ENCODE measurements around the gene RNF25.

Gene RNF25

DNA sequence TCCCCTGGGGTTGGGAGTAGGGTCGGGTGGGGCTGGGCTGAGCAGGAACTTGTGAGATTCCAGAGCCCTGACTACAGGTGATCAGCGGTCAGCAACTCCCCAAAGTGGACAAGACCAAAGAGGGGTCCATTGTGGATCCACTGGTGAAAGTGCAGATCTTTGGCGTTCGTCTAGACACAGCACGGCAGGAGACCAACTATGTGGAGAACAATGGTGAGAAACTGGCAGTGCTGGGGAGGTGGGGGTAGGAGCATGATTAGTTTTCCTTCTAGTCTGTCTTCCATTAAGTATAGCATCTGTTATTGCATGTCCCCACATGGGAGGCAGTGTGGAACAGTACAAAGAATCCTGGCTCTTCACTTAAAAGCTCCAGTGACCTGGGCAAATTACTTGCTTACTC, 36.1 kb downstream of the RNF25 start:
- TF ChIP-seq CTCF (conservative IDR thresholded peaks at IDR 0.05; ENCODE audit: low read length) (no peak), EZH2phosphoT487 (IDR thresholded peaks at IDR 0.05; ENCODE audit: borderline replicate concordance) (no peak)
- no peaks in the 10 kb centered on the region for H3F3A ChIP-seq (ENCODE audit: low read depth)
- H3K36me3 ChIP-seq (ENCODE audit: insufficient read depth, low read length), result peaks cover 37% of the 10 kb centered on the region; the same call in 1 of the 2 replicates

GRCh38 chr2:218631837-218632236, 40.0 kb downstream of the RNF25 start:
- Histone ChIP-seq H3K9ac (ENCODE audit: low read depth, low read length, poor library complexity, severe bottlenecking) (no peak overlapping the region), H3K9me2 (replicated peaks; ENCODE audit: low read depth, low read length) (no peaks in the 10 kb centered on the region), H3K4me2 (ENCODE audit: low read depth, low read length, poor library complexity, severe bottlenecking) (no peak overlapping the region)

More for the DNA sequence above, 36.1 kb downstream of the RNF25 start:
- Histone ChIP-seq H3K4me1 (ENCODE audit: insufficient read depth, low read length, poor library complexity, severe bottlenecking) (no peaks in the 10 kb centered on the region), H3K9me2 (replicated peaks; ENCODE audit: low read depth, low read length) (no peaks in the 10 kb centered on the region), H3K4me2 (ENCODE audit: low read depth, low read length, poor library complexity, severe bottlenecking) (no peak overlapping the region), H3K9ac (ENCODE audit: low read depth, low read length, poor library complexity, severe bottlenecking) (no peak overlapping the region), H3K9me3 (ENCODE audit: insufficient read depth, low read depth, low read length) (no peaks in the 10 kb centered on the region), H2AFZ (ENCODE audit: low read length) (no peak overlapping the region), H3K79me2 (ENCODE audit: insufficient read depth, low read length) (no peaks in the 10 kb centered on the region), H3K4me3 (ENCODE audit: low read length, poor library complexity, severe bottlenecking) (no peak overlapping the region), H3K27me3 (ENCODE audit: insufficient read depth, low read length, poor library complexity, severe bottlenecking) (no peaks in the 10 kb centered on the region), H4K20me1 (ENCODE audit: insufficient read depth, low read length, poor library complexity, severe bottlenecking) (no peaks in the 10 kb centered on the region)

DNA sequence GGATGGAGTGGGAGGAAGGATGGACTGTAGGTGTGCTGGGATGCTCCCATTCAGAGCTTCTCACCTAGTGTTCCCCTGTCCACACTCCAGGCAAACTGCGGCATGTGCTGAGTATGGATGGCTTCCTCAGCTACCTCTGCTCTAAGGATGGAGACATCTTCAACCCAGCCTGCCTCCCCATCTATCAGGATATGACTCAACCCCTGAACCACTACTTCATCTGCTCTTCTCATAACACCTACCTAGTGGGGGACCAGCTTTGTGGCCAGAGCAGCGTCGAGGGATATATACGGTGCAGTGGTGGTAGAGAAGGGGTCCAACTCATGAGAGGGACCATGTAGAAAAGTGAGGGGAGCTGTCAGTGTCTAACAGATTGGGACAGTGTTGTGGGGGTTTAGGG, 43.9 kb downstream of the RNF25 start:
- H3K4me2 ChIP-seq (ENCODE audit: low read depth, low read length, poor library complexity, severe bottlenecking), result no peak overlapping the region
- no peak overlapping the region for H2AFZ ChIP-seq (ENCODE audit: low read length)
- H3K27me3 ChIP-seq (ENCODE audit: insufficient read depth, low read length, poor library complexity, severe bottlenecking), result no peaks in the 10 kb centered on the region
- H3K36me3 ChIP-seq (ENCODE audit: insufficient read depth, low read length), result no peaks in the 10 kb centered on the region
- no peaks in the 10 kb centered on the region for H3K9me2 ChIP-seq (replicated peaks; ENCODE audit: low read depth, low read length)
- no peak overlapping the region for H3K9ac ChIP-seq (ENCODE audit: low read depth, low read length, poor library complexity, severe bottlenecking)
- H4K20me1 ChIP-seq (ENCODE audit: insufficient read depth, low read length, poor library complexity, severe bottlenecking), result no peaks in the 10 kb centered on the region
- no peaks in the 10 kb centered on the region for H3K79me2 ChIP-seq (ENCODE audit: insufficient read depth, low read length)
- H3K9me3 ChIP-seq (ENCODE audit: insufficient read depth, low read depth, low read length), result no peaks in the 10 kb centered on the region
- H3F3A ChIP-seq (ENCODE audit: low read depth), result no peaks in the 10 kb centered on the region
- TF ChIP-seq CTCF (conservative IDR thresholded peaks at IDR 0.05; ENCODE audit: low read length) (no peak), EZH2phosphoT487 (IDR thresholded peaks at IDR 0.05; ENCODE audit: borderline replicate concordance) (no peak)
- H3K4me1 ChIP-seq (ENCODE audit: insufficient read depth, low read length, poor library complexity, severe bottlenecking), result no peaks in the 10 kb centered on the region
- H3K4me3 ChIP-seq (ENCODE audit: low read length, poor library complexity, severe bottlenecking), result no peak overlapping the region

More at GRCh38 chr2:218631837-218632236, 40.0 kb downstream of the RNF25 start:
- Histone ChIP-seq H3K4me1 (ENCODE audit: insufficient read depth, low read length, poor library complexity, severe bottlenecking) (no peaks in the 10 kb centered on the region), H3K4me3 (ENCODE audit: low read length, poor library complexity, severe bottlenecking) (no peak overlapping the region), H3K9me3 (ENCODE audit: insufficient read depth, low read depth, low read length) (no peaks in the 10 kb centered on the region), H4K20me1 (ENCODE audit: insufficient read depth, low read length, poor library complexity, severe bottlenecking) (no peaks in the 10 kb centered on the region), H3K36me3 (ENCODE audit: insufficient read depth, low read length) (peaks cover 8% of the 10 kb centered on the region; the same call in 1 of the 2 replicates), H2AFZ (ENCODE audit: low read length) (no peak overlapping the region), H3F3A (ENCODE audit: low read depth) (no peaks in the 10 kb centered on the region), H3K27me3 (ENCODE audit: insufficient read depth, low read length, poor library complexity, severe bottlenecking) (no peaks in the 10 kb centered on the region), H3K79me2 (ENCODE audit: insufficient read depth, low read length) (no peaks in the 10 kb centered on the region)
- TF ChIP-seq EZH2phosphoT487 (IDR thresholded peaks at IDR 0.05; ENCODE audit: borderline replicate concordance), result no peak
- no peak for TF ChIP-seq CTCF (conservative IDR thresholded peaks at IDR 0.05; ENCODE audit: low read length)
